Activated CD4-positive, CD25-positive, alpha-beta regulatory T cell treated with anti-CD3 and anti-CD28 coated beads, Interleukin-2, amount 50 U/mL, for 16 hours (primary cell): ENCODE results near the gene ACSM3.
A peak's percentile ranks its signal among the peaks of the same experiment; 100 is the strongest.
"Not testable (repeated sequence)": the region's sequence is repeated elsewhere in the genome, so short reads cannot be mapped to it uniquely, and the experiment has no call there.

ENCODE experiments used
- DNase-seq: peaks from one replicate; pipeline ENCODE4 v3.0.0-alpha.2; 2020; ENCODE audit warnings: low read depth, low spot score

The ACSM3 gene

GRCh38 chr16:20763461-20764232, at the start of gene ACSM3:
TSS of gene ACSM3 (plus strand) at chr16:20764014. CDS start at chr16:20770035, 6,021 bp downstream.
- peak; percentile 39 for DNase-seq

- DNase-seq: not testable (repeated sequence)
Observed at GRCh38 chr16:20717718-20718117, 46.1 kb upstream of the ACSM3 start.

DNA sequence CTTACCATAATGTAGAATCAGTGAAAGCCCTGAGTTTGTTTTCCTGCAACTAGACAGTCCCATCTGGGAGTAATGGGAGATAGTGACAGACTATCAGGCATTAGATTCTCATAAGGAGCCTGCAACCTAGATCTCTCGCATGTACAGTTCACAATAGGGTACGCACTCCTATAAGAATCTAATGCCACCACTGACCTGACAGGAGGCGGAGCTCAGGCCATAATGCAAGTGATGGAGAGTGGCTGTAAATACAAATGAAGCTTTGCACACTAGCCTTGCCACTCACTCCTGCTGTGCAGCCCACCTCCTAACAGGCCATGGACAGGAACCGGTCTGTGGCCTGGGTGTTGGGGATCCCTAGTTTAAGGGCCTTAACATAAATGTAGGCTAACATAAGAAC, 43.6 kb upstream of the ACSM3 start:
- DNase-seq: no peak

DNA sequence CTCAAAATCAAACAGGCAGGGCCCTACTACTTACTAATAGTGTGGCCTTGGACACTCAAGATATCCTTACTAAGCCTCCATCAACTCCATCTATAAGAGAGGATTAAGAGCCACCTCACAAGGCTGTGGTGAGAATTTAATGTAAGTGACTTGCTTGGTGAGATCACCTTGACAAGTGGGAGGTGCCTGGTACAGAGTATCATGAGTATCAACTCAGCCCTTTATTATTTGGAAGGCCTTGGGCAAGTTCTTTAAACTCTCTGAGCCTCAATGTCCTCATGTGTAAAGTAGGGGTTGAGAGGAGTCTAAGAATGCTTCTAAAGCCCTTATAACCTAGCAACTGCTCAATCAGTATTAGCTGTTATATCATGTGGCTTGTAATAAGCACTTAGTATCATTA, 37.2 kb upstream of the ACSM3 start:
- DNase-seq: no peak

DNA sequence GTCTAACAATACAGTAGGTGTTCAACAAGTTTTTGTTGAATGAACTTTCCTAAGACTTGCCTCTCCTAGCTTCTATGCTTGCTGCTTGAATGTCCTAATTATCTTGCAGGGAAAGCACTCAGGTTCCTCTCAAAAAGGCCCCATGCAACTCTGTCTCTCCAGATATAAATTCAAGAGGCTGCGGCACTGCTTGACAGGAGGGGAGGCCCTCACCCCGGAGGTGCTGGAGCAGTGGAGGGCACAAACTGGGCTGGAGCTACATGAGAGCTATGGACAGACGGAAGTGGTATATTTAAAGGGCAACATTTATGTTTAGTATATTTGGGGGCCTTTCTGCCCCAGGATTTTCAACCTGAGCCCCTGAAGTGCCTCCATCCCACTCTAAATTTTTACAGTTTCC, 36.6 kb upstream of the ACSM3 start:
- DNase-seq: no peak

- DNase-seq: no peak
Observed at GRCh38 chr16:20729141-20729540, 34.7 kb upstream of the ACSM3 start.

DNA sequence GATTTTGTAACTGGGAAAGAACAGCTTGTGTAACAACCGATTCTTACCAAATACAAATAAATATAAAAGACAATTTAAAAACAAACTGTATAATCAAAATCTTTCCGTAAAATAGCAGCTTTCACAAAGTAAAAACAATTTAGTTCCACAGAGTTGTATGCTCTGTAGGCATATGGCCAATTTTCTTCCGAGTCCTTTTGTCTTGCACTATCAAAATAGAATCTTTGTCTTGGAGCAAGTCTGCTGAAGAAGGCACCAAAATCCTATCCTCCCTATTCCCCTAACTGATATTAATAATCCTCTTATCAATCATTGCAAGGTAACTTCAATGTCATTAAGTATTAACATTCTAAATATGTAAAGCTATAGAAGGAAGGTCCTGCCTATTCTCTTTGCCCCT, 29.8 kb upstream of the ACSM3 start:
- DNase-seq: no peak

GRCh38 chr16:20734782-20735181, 29.0 kb upstream of the ACSM3 start:
- DNase-seq: no peak

- DNase-seq: no peak
Observed at GRCh38 chr16:20735490-20735889, 28.3 kb upstream of the ACSM3 start.

- DNase-seq: no peak
Observed at GRCh38 chr16:20740007-20740883, 23.6 kb upstream of the ACSM3 start.

DNA sequence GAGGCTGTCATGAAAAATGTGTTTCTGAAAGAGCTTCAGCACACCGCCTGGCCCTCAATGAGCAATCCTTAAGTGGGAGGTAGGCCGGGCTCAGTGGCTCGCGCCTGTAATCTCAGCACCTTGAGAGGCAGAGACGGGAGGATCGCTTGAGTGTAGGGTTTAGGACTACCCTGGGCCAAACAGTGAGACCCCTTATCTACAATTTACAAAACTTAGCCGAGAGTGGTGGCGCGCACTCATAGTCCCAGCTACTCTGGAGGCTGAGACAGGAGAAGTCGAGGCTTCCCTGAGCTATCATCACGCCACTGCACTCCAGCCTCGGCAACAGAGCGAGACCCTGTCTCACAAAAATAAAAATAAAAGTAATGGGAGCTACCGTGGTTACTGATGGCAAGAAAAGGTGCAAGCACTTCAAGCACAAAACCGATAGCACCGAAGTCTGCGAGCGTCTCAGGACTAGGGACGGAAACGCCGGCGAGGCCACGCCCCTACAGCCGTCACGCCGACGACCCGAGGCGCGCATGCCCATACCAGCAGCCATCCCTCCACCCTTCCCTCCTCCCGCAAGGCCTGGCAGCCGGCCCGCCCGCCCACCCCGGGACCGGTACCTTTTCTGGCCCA, 22.8 kb upstream of the ACSM3 start:
- DNase-seq: peak; percentile 78

- peak; percentile 94 for DNase-seq
Observed at GRCh38 chr16:20741554-20742285, 22.1 kb upstream of the ACSM3 start, which contains the start of gene THUMPD1. TSS of gene THUMPD1 (minus strand) at chr16:20741818. CDS start at chr16:20741739, 79 bp downstream.

DNA sequence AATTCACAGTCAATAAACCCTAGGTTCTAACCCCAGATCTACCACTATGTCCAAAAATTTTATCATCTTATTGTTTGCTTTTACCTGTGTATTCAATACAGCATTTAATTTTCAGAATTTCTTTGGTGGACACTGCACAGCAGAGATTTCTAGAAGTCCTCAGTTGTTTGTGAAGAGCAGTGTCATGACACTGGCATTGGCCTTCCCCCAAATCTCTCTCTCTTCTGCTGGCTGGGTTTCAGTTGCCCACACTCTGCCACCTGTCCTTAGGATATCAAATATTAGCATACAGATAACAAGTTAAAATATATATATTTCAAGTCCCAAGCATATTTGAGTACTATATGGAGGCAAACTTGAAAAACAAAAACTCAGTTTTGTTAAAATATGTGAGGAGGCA, 20.2 kb upstream of the ACSM3 start:
- DNase-seq: no peak

DNA sequence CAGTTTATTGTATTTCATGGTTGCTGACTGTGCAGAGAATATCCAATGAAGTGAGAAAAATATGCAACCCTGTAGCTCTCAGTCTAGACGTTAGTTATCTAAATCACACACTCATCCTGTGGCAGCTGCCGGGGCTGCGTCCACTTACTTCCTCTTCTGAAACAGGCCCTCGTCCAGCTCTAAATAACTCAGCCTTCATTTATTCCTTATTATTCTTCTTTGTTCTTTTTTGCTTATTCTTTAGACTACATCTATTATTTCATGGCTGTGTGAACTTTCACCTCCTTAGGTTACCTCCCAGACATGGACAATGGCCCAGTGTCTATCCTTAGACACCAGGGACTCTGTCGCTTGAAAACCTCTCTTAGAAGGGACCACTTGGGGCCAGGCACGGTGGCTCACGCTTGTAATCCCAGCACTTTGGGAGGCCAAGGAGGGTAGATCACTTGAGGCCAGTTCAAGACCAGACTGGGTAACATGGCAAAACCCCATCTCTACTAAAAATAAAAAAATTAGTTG, 18.8 kb upstream of the ACSM3 start:
- DNase-seq: no peak

GRCh38 chr16:20746461-20746860, 17.4 kb upstream of the ACSM3 start:
- DNase-seq: no peak

GRCh38 chr16:20747030-20747816, 16.6 kb upstream of the ACSM3 start:
- DNase-seq: no peak

DNA sequence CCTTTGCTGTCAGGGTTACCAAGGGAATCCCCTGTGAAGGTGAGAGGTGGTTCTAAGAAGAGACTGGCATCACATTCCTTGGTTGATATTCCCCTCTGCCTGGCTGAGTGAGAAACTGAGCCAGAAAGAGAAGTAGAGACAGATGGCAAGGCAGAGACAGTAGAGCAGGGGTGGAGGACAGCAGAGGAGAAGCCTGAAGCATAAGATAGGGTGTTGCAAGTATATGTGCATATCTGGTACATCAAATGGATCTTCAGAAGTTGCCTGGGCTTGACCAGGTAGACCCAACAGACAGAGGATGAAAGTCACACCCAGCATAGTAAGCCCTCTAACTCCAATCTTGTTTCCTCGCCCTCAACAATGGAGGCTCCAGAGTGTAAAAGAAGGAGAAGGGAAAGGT, 14.3 kb upstream of the ACSM3 start:
- DNase-seq: no peak

DNA sequence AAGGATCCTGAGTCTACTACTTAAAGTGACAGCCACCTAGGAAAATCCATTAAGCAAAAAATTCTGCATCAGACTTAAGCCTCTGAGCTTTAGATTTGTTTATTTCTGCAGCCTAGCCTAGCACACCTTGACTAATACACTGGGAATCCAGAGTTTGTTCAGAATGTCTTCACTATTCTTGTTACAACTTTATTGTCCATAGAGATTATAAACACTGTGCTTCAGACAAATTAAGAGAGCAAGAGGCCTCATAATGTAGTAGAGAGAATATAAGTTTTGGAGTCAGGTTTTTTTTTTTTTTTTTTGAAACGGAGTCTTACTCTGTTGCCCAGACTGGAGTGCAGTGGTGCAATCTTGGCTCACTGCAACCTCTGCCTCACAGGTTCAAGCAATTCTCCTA, 13.3 kb upstream of the ACSM3 start:
- no peak for DNase-seq

DNA sequence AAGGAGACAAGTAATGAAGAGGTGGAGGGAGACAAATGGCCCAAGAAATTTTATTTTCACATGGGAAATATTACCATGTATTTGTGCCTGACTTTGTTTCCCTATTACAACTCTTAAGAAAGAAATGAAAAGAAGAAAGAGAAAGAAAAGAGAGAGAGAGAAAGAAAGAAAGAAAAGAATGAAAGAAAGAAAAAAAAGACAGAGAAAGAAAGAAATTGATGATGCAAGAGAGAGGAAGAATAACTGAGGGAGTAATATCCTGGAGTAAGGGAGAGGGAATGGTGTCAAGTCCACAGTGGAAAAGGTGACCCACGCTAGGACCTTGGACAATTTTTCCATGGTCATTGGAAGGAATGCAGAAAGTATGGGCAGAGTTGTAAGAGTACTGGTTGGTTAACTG, 10.1 kb upstream of the ACSM3 start:
- DNase-seq: no peak

DNA sequence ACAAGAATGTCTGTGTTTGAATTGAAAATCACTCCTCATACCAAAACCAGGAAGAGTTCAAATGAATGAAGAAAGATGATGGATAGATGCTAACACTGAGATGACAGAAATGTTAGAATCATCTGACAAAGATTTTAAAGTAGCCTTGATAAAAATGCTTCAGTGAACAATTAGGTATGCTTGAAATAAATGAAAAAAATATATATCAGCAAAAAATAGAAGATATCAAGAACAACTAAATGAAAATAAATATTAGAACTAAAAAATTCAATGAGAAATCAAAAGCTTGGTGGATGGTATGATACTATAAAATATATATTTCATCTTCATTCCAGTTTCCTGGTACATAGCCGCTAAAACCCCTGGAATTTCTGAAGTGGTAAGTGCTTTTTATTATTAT, 8.6 kb upstream of the ACSM3 start:
- no peak for DNase-seq

- not testable (repeated sequence) for DNase-seq
Observed at GRCh38 chr16:20755799-20756198, 8.0 kb upstream of the ACSM3 start.
